HG03520 (cell line): ENCODE data around the gene FBXO7.
A peak's percentile ranks its signal among the peaks of the same experiment; 100 is the strongest.
"Not testable (repeated sequence)": the region's sequence is repeated elsewhere in the genome, so short reads cannot be mapped to it uniquely, and the experiment has no call there.

Source experiments
- ATAC-seq: cut with Tn5 transposase; IDR thresholded peaks from one replicate; pipeline ENCODE4 v1.9.1; 2021; ENCODE audit warnings: mild to moderate bottlenecking, moderate library complexity; ENCODE audit not compliant: unreplicated experiment

The FBXO7 gene

GRCh38 chr22:32474635-32475467, at the start of gene FBXO7:
TSS of gene FBXO7 (plus strand) at chr22:32474811. CDS start at chr22:32475003, 192 bp downstream.
- ATAC-seq: peak; percentile 68

- ATAC-seq: no peak
These were observed 47.7 kb upstream of the FBXO7 start for GRCh38 chr22:32426881-32427280.

- no peak for ATAC-seq
These were observed 44.3 kb upstream of the FBXO7 start for GRCh38 chr22:32430352-32430751.

GRCh38 chr22:32444068-32444467, 30.5 kb upstream of the FBXO7 start:
- no peak for ATAC-seq

GRCh38 chr22:32446321-32446720, 28.3 kb upstream of the FBXO7 start:
- no peak for ATAC-seq

- no peak for ATAC-seq
These were observed 25.6 kb upstream of the FBXO7 start for GRCh38 chr22:32448980-32449379.

GRCh38 chr22:32457031-32457430, 17.6 kb upstream of the FBXO7 start:
- no peak for ATAC-seq

- ATAC-seq: no peak
These were observed 12.2 kb upstream of the FBXO7 start for GRCh38 chr22:32462452-32462851.

- ATAC-seq: no peak
These were observed 8.9 kb upstream of the FBXO7 start for GRCh38 chr22:32465661-32466060.

GRCh38 chr22:32466496-32466895, 8.1 kb upstream of the FBXO7 start:
- no peak for ATAC-seq

- ATAC-seq: no peak
These were observed 4.8 kb upstream of the FBXO7 start for GRCh38 chr22:32469799-32470212.

GRCh38 chr22:32473388-32473952, 1.1 kb upstream of the FBXO7 start:
- ATAC-seq: no peak

- no peak for ATAC-seq
These were observed 928 bp downstream of the FBXO7 start for GRCh38 chr22:32475468-32476010.

- no peak for ATAC-seq
These were observed 1.9 kb downstream of the FBXO7 start for GRCh38 chr22:32476281-32477195.

GRCh38 chr22:32477596-32477995, 3.0 kb downstream of the FBXO7 start:
- no peak for ATAC-seq

GRCh38 chr22:32478552-32478951, 3.9 kb downstream of the FBXO7 start:
- ATAC-seq: not testable (repeated sequence)

- no peak for ATAC-seq
These were observed 4.4 kb downstream of the FBXO7 start for GRCh38 chr22:32478994-32479393.

GRCh38 chr22:32480238-32480637, 5.6 kb downstream of the FBXO7 start:
- ATAC-seq: no peak

GRCh38 chr22:32482708-32483107, 8.1 kb downstream of the FBXO7 start:
- no peak for ATAC-seq

GRCh38 chr22:32486656-32487390, 12.2 kb downstream of the FBXO7 start:
- no peak for ATAC-seq
